HG03571 (cell line): ENCODE results near the gene PLA2G4E.

Experiments
- ATAC-seq: cut with Tn5 transposase; IDR thresholded peaks from one replicate; pipeline ENCODE4 v1.9.1; 2021; ENCODE audit not compliant: unreplicated experiment

The PLA2G4E gene

DNA sequence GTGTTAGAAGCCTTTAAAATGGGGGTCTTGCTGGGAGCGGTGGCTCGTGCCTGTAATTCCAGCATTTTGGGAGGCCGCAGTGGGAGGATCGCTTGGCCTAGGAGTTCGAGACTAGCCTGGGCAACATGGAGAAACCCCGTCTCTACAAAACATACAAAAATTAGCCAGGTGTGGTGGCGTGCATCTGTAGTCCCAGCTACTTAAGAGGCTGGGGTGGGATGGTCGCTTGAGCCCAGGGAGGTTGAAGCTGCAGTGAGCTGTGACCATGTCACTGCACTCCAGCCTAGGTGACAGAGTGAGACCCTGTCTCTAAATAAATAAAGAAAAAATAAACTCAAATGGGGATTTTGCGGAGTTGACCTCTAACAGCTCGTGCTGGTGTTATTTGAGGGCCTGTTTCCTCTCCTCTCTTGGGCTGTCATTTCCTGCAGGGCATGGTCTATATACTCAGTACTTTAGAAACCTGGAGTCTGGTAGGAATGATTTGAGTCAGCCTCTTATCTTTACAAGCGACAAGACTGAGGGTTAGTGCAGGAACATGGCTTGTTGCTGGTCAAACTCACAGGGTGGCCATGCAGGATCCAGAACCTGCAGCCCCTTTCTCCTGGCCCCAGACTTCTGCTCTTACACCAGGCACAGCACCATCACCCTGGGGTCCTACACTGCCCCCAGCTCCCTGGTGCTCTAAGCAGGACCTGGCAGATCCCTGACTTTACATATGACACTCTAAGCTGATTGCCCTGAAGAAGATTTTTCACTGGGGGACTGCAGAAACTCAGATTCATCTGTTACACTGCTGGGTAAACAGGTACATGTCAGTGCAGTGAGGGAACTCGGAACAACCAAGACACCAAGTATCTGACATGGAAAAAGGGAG is 63.6 kb downstream of the PLA2G4E start:
- ATAC-seq = no peak

DNA sequence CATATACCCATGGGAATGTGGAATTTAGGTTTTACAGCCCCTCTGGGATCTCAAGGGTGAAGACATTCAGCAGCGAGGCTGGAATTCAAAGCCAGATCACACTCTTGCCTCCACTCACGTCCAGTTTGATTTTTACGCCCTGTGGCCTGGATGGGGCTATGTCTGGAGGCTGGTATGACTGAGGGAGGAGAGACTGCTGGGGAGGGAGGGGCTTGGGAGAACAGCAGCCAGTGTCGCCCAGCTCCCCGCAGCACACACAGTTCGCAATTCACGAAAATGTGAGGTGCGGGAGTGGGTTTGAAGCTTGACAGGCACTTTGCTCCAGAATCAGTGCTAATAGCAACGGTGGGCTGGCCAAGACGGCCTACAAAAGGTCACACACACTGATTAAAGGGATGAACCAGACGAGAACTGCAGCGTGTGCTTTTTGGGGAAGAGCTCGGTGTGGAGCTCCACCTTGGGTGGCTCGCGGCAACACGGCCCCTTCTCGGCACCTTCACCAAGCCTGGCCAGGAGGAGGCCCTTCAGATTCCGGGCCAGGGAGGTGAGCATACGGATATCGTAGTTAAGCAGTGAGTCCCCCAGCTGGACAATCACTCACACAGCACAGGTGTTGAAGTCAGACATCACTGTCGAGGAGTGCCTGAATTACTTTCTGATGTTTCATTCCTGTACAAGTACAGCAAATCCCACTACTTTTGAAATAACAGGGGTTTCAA is 64.9 kb downstream of the PLA2G4E start:
- no peak for ATAC-seq

DNA sequence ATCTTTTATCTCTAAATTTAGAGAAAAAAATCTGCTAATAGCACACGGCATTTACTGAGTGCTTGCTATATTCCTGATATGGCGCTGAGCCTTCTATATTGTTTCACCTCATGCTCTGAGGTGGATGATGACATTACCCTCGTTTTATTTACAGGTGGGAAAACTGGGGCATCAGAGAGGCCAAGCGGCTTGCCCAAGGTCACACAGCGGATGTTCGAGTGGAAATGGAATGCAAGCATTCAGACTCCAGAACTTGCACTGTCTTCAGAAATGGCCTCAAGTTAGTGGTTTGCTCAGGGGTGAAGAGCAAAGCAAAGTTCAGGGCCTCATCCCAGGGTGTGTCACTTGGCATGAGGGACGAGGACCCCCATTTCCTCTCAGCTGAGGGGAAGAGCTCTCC is 65.7 kb downstream of the PLA2G4E start:
- no peak for ATAC-seq

DNA sequence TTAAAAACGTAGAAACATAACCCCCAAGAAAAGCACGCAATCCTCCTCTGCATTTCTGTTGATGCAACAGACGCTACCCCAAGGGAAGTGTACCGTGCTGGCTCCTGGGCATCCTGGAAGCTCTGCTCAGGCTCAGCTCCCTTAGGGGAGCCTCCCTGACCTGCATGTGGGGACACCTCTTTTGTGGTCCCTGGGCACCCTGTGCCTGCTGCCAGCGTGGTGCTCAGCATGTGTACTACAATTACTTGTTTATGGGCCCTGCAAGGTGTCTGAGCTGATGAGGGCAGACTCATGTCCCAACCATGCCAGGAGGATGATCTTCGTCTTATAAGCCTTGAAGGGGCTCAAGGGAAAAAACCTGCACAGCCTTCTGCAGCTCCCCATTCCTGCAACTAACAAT is 66.8 kb downstream of the PLA2G4E start:
- ATAC-seq = no peak

DNA sequence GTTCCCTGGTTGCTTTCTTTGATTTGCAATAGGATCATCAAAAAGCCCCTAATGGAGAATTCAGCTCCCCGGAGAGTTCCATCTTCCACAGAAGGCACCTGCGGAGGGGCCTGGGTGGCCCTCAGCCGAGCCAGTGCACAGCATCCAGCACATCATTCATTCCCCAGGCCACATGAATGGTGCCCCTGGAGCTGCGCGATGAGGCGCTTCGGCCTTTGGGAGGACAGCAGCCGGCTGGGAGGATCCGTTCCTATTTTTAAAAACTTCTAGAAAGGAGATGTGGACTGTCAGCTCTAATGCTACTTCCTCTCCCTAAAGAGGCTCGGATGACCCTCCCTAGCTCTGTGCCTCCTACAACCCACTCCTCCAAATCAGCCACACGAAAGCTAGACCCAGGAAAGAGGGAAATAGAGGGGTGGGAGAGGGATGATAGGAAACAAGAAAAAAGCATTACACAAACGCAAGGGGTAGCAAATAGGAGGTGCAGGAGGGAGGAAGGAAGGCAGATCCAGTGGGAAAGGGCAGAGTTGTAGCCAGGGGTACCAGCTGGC is 68.8 kb downstream of the PLA2G4E start:
- no peak for ATAC-seq

DNA sequence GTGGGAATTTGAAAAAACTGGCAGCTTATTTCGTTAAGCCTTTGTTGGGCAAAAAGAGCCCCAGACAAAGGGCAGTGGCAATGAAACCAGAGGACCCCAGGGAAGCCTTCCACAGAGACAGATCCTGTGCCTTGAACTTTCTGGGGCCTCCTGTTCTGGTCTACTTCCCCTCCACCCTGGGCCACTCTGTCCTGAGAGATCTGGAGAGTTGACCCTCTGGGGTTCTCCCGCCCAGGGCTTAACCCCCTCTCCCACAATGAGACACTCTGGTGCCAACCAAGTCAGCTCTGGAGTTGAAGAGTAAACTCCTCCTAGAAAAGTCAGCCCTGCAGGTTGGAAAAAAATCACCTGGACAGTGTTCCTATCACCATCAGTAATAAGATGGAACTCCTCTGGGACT is 69.3 kb downstream of the PLA2G4E start:
- ATAC-seq = no peak

DNA sequence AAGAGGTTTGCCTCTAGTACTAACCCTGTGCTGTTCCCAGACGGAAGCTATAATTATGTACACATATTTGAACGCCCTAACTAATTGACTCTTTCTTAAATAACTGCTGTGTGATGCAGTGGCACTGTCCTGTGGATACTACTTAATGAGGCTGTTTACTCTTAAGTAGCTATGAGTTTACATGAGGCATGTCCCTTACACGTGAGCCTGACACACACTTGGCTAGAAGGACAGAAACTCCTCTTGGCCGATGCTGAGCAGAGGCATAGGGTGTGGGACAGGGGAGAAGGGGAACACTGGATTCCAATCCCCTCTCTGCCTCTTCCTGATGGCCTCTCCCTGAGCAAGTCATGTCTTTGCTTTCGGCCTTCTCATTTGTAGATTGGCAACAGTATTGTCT is 70.4 kb downstream of the PLA2G4E start:
- no peak for ATAC-seq

DNA sequence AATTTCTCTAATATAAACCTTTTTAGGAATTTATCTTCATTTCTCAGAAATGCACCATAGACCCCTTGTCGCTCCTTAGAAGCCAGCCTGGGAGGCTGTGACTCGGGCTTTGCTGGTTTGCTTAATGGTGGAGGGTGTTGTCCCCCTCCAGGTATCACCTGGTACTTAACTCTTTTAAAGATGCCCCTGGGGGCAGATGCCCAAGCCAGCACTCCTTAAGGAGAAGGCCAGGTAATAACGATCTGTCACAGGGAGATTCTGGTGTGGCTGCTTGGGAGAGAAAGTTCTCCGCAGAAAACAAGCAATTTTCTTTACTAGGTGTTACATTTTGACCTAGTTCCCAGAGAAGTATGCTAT is 70.7 kb downstream of the PLA2G4E start:
- no peak for ATAC-seq

DNA sequence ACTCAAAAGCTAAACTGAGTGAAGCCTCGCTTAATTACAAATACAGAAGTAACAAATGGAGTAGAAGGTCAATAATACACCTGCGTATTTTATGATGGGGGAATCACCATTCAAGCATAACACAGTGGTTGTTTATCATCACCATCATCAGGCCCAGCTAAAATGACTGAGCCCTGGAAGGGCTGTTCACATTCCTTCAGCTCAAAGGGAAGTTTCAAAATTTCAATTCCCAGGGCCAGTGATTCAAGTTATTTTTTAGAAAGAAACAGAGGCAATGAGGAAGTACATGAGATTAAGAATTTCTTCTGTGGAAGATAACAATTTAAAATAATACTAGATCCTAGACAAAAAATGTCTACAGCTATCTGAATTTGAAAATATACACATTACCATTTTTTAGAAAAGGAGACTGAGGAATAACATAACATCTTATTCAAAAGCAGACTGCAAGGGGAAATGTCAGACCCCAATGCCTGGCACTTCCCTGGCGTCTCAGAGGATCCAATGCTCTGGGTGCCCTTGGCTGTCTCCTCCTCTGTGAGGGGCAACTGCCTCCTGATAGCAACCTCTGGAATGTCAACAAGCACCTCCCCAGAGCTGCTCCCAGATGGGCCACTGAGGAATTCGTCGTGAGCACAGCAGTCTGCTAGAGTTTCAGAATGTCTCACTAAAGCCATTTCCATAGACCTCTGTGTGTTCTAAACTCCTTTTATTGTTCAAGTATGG is 71.3 kb downstream of the PLA2G4E start:
- no peak for ATAC-seq

DNA sequence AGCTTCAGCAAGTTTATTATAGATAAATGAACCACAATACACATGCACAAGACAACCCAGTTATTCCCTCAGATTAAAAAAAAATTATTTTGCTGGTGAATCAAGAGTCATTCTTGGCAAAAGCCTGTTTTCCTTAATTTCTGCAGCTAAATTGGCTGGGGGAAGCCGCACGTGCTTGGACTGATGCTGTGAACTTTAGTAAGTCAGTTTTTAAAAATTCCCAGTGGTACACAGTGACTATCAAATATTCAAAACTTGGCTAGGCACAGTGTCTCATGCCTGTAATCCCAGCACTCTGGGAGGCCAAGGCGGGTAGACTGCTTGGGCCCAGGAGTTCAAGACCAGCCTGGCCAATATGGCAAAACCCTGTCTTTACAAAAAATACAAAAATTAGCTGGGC is 72.4 kb downstream of the PLA2G4E start:
- ATAC-seq = no peak

DNA sequence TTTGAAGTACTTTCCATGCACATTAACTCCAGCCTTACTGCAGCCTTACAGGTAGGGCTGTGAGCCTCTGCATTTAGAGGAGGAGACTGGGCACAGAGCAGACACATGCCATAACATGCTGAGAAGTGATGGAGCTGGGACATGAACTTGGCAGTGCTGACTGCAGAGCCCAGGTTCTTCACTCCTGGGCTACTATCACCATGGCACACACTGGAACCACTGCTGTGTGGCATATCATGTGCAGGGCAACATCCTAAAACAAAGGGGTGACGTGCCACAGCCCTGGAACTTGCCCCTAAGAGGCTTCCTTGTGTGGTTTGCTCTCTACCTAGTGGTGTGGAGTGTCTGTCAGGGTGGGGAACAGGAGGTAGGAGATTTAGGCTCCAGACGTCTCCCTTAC is 73.9 kb downstream of the PLA2G4E start:
- no peak for ATAC-seq

DNA sequence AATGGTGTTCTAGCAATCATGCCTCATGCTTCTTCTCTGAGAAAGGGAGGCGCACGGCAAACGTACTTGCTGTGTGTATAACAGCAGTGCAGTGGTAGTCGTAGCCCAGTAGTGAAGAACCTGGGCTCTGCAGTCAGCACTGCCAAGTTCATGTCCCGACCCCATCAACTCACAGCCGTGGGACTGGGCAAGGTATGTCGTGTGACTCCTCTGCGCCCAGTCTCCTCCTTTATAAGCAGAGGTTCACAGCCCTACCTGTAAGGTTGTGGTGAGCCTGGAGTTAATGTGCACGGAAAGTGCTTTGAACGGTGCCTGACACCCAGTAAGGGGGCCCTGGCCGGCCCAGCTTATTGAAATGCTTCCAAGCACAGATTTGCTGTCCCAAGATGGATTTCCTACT is 75.1 kb downstream of the PLA2G4E start:
- no peak for ATAC-seq

DNA sequence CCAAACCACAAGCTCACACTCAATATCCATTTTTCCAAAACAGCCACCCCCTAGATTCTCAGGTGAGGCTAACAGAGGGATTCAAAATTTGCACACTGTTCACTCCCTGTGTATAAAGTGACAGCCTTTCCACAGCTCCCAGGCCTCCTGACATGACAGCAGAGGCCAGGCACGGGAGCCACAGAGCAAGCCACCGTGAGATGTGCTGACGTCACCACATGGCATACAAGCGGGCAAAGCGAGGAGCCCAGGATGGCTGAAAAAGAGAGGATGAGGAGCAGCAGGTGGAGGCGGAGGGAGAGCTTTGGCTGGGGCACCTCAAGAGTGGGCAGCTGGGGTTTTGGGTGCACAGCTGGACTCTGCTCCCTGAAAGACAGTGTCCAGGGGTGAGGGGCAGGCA is 75.6 kb downstream of the PLA2G4E start:
- ATAC-seq = no peak

DNA sequence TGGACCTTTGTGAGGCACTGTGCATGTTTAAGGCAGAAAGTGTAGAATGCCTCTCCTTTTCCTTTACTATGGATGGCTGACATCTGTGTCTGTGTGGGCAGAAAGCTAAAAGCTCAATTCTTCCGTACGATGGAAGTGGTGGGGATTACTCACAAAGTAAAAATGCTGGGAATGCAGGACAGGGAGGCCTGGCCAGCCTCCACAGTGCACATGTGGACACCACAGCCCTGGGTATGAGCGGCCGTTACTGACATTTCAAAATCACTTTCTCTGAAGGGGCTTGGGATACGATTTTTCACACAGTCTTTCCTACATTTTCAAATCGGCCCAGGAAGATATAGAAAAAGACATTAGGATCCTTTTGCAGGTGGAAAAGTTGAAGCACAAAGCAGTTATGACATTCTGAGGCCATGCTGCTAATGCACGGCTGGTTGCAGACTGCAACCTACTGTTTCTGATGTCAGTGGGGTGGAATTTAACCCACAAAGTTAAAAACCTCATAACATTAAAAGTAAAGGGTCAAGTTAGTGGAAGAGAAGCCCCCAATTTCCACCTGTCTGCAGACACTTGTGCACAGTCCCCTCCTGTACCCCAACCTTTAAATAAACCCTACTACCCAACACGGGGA is 76.4 kb downstream of the PLA2G4E start:
- ATAC-seq = no peak

DNA sequence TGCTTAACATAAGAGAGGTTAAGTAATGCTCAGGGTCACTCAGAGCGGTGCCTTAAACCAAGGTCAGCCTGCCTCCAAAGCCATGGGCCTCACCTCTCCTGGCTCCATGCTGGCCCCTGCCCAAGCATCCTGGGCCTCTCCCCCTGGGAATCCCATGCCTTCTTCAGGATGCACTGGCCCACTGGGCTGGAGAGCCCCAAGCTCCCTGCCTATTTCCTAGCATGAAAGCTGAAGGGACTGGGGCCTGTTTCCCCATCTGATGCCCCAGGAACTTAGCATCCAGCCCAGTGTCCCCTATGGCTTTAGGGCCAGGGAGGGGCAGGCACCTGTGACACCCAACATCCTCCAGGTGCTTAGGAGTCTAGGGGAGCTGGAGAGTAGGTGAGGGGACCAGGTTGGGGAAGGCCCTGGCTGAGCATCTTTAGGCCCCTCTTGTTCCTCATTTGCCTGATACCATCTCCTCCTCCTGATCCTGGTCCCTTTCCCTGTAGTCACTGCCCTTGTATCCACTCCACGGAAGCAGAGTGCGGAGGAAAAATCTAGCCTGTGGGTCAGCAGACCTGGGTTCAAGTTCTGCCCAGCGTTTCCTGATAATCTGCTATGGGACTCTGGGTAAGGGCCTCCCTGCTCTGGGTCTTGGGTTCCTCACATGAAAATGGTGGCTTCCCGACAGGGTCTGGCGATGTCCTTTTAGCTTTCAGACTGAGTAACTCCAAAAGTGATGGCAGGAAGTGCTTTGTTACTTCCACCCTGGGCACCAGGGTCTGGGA is 77.1 kb downstream of the PLA2G4E start:
- no peak for ATAC-seq

DNA sequence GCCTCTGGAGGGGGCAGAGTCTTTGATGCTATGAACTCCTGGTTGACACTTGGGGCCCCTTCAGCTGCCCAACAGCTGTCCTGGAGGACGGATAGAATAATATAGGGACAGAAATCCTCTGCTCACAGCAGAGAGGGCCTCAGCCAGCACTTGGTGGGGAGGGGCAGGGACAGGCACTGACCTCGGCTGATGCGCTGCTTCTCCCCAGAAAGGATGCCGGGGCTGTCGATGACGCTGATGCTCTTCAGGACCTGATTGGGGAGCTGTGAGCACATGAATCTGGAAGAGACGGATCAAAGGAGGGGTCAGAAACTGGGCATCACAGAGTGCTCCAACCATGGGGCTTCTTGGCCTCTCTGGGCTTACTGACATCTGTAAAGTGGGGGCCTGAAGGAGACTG is 78.0 kb downstream of the PLA2G4E start:
- ATAC-seq = no peak

DNA sequence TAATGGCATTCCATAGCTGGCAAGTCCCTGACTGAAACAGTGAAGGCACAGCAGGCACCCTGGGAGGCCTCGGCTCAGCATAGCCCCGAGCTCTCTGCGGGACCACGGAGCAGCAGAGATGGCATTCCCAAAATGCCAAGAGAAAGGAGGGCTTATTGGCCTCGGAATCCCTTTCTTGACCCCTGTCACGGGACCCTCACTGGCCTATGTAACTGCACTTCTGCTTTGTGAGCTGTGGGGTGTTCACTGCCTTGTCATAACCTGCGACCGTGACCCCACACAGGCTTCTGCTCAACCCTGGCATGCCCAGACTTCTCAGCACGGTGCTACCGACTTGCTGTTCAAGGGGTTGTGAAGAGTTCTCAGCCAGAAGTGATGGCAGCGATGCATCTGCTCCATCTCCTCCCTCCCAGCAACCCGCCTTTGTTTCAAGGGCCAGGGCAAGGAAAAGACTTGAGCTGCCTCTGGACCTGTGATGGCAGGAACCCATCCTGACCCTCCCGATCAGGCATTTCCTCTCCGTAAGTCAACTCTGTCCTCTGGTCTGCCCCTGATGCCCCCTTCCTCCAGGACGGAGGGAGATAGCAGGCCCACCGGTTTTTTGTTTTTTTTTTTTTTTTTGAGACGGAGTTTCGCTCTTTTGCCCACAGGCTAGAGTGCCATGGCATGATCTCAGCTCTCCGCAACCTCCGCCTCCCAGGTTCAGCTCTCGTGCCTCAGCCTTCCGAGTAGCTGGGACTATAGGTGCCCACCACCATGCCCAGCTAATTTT is 79.0 kb downstream of the PLA2G4E start:
- ATAC-seq = no peak

DNA sequence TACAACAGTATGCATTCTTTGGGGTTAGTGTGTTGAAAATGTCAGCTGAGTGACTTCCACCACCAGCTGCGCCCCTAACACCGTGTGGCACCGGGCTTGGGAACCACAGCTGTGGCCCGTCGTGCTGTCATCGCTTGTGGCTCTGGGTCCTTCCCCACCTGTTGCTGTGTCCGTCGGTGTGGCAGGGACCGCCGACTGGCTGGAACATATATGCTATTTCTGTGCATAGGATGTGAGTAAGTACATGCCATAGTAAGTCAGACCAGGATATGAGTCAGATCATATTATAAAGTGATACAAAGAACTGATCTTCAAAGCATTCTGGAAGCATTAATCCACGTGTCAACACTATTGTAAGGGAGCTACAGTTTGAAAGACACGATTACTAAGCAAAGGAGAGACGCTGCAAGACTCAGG is 80.4 kb downstream of the PLA2G4E start:
- no peak for ATAC-seq

DNA sequence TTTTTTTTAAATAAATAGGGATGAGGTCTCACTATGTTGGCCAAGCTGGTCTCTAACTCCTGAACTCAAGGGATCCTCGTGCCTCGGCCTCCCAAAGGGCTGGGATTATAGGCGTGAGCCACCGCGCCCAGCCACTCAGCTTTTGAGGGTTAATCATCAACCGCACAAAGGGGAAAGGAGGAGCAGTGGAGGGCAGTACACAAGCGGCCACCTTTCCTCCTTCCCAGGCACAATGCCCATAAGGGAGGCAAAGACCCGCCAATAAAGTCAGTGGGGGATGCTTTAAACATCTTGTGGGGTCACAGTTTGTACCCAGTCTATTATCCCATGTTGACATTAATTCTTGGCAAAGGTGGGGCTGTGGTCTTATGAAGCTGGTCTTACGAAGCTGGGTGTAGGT is 80.9 kb downstream of the PLA2G4E start:
- ATAC-seq = no peak

DNA sequence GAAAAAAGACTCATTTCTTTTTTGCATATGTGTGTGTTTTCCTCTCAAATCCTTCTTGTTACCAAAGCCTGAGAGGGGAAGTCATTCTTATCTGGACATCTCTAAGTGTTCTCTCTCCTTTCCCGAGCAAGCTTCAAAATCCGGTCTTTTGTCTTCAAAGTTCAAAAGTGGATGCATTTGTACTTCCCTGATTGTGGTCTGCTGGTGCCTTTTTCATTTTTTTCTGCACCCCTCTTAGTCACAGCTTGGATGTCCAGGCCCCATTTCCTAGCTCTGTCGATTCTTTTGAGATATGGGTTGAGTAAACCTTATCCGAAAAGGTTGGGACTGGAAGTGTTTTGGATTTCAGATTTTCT is 83.3 kb downstream of the PLA2G4E start:
- no peak for ATAC-seq
